BE2C (cell line): Measurements from ENCODE around the gene CNPY4.
"Not testable (repeated sequence)": the region's sequence is repeated elsewhere in the genome, so short reads cannot be mapped to it uniquely, and the experiment has no call there.

Source experiments
- DNase-seq: peaks from one replicate; pipeline ENCODE4 v3.0.0-alpha.2; 2020
- H3K27me3 ChIP-seq: fragments of 250-450 bp; sonication (Bioruptor Pico); 2 replicates; pipeline ENCODE4 v1.5.1; 2020; ENCODE audit warnings: mild to moderate bottlenecking
- H3K36me3 ChIP-seq: fragments of 250-450 bp; sonication (Bioruptor Pico); 2 replicates; pipeline ENCODE4 v1.5.1; 2020; ENCODE audit warnings: mild to moderate bottlenecking
- H3K4me1 ChIP-seq: fragments of 250-450 bp; sonication (Bioruptor Pico); 2 replicates; pipeline ENCODE4 v1.5.1; 2020
- H3K4me3 ChIP-seq: 2 replicates; pipeline ENCODE4 v1.5.1; 2011; ENCODE audit warnings: low read depth, low read length
- H3K9me3 ChIP-seq: fragments of 250-450 bp; sonication (Bioruptor Pico); 2 replicates; pipeline ENCODE4 v1.5.1; 2020
- TF ChIP-seq, protein P1 (sequence below): IDR thresholded peaks from 2 replicates; pipeline ENCODE4 v1.5.1; 2012; ENCODE audit warnings: mild to moderate bottlenecking, low read depth, low read length

Gene CNPY4

DNA sequence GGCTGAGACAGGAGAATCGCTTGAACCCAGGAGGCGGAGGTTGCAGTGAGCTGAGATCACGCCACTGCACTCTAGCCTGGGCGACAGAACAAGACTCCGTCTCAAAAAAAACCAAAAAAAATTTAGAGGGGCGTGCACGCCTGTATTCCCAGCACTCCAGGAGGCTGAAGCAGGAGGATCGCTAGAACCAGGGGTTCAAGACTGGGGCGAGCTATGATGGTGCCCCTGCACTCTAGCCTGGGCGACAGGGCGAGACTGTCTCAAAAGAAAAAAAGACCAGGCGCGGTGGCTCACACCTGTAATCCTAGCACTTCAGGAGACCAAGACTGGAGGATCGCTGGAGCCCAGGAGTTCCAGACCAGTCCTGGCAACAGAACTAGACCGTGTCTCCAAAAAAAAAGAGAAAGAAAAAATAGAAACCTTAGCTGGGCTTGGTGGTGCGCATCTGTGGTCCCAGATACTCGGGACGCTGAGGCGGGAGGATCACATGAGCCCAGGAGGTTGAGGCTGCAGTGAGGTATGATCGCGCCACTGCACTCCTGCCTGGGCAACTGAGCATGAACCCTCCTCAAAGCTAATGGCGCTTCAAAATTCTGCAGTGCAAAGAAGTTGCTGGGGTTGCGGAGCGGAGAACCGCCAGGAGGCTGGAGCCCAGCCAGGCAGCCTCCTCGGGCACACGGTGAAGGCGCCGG, 7.0 kb downstream of the CNPY4 start:
- Histone ChIP-seq H3K4me1 (no peaks in the 10 kb centered on the region), H3K4me3 (peak overlapping the region; percentile 93), H3K36me3 (no peaks in the 10 kb centered on the region), H3K27me3 (no peaks in the 10 kb centered on the region), H3K9me3 (no peaks in the 10 kb centered on the region)
- TF ChIP-seq, protein P1, sequence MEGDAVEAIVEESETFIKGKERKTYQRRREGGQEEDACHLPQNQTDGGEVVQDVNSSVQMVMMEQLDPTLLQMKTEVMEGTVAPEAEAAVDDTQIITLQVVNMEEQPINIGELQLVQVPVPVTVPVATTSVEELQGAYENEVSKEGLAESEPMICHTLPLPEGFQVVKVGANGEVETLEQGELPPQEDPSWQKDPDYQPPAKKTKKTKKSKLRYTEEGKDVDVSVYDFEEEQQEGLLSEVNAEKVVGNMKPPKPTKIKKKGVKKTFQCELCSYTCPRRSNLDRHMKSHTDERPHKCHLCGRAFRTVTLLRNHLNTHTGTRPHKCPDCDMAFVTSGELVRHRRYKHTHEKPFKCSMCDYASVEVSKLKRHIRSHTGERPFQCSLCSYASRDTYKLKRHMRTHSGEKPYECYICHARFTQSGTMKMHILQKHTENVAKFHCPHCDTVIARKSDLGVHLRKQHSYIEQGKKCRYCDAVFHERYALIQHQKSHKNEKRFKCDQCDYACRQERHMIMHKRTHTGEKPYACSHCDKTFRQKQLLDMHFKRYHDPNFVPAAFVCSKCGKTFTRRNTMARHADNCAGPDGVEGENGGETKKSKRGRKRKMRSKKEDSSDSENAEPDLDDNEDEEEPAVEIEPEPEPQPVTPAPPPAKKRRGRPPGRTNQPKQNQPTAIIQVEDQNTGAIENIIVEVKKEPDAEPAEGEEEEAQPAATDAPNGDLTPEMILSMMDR: peak; percentile 7; the same call in 1 of the 2 replicates
- no peak for DNase-seq

DNA sequence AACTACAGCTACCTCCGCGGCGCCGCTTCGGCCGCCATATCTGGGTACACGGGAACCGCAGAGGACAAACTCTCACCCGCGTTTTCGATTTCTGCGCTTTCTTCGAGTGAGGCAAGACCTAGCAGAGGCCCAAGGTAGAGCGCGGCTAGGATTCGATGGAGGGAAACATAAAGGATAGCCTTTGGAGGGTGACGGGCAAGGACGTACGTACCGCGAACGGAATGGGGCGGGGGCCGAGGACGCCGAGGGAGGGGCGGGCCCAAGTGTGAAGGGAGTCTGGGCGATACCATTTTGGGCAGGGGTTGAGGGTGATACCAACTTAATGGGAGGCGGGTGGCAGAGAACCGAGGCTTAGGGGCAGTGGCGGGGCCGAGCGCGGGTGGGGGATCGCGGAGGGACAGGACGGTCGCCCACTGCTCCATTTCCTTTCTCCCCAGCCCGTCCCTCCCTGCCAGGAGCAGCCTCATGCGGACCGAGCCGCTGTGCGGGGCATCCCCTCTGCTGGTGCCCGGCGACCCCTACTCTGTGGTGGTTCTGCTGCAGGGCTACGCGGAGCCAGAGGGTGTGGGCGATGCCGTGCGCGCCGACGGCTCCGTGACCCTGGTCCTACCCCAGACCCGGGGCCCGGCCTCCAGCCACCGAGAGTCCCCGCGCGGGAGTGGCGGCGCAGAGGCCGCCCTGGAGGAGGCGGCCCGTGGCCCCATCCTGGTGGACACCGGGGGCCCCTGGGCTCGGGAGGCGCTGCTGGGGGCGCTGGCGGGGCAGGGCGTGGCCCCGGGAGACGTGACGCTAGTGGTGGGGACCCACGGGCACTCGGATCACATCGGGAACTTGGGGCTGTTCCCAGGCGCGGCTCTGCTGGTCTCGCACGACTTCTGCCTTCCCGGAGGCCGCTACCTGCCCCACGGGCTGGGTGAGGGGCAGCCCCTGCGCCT, 7.8 kb downstream of the CNPY4 start, which contains the start of gene MBLAC1:
TSS of gene MBLAC1 (plus strand) at position 37 of the 935 bp plus-strand sequence. CDS start at position 466, 429 bp downstream.
- Histone ChIP-seq H3K36me3 (no peaks in the 10 kb centered on the region), H3K4me3 (peak within 1 kb of the TSS; percentile 93), H3K27me3 (no peaks in the 10 kb centered on the region), H3K4me1 (no peaks in the 10 kb centered on the region), H3K9me3 (no peaks in the 10 kb centered on the region)
- TF ChIP-seq, protein P1: 0 out of 2 replicates have a peak, but pooled peaks have one; percentile 0
- peak; percentile 88 for DNase-seq

DNA sequence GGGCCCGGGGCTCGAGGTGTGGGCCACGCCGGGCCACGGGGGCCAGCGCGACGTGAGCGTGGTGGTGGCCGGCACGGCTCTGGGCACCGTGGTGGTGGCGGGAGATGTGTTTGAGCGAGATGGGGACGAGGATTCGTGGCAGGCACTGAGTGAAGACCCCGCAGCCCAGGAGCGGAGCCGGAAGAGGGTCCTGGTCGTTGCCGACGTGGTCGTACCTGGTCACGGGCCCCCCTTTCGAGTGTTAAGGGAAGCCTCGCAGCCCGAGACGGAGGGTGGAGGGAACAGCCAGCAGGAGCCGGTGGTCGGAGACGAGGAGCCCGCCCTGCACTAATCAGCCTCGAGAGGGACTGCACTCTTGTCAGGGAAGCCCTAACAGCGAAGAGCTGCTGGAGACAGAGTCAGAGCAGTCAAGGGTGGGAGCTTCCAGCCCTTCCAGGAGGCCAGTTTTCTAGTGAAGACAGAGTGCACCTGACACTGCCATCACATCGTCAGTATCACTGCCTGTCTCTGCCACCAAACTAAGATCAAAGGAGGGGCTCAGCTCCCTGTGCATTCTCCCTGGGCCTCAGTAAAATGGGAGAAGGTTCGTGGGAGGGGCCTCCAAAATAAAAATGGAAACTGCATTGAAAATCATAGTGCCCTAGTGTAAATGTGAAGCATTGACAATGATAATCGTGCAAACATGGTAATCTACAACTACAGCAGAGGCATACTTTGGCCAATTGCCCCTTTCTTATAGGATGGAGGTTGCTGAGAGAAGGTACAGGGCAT, 8.6 kb downstream of the CNPY4 start:
- peak; percentile 40 for DNase-seq
- Histone ChIP-seq H3K9me3 (no peaks in the 10 kb centered on the region), H3K4me1 (peaks cover 3% of the 10 kb centered on the region), H3K27me3 (no peaks in the 10 kb centered on the region), H3K36me3 (no peaks in the 10 kb centered on the region), H3K4me3 (peak overlapping the region; percentile 93)
- TF ChIP-seq, protein P1: no peak

DNA sequence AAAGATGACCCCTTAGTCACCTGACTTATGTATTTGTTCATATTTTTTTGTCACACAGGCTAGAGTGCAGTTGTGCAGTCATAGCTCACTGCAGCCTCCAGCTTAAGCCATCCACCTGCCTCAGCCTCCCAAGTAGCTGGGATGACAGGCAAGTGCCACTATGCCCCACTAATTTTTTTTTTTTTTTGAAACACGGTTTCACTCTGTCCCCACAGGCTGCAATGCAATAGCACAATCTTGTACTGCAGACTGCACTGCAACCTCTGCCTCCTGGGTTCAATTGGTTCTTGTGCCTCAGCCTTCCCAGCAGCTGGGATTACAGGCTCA, 9.2 kb downstream of the CNPY4 start:
- Histone ChIP-seq H3K27me3 (no peaks in the 10 kb centered on the region), H3K9me3 (no peaks in the 10 kb centered on the region), H3K4me1 (peaks cover 3% of the 10 kb centered on the region), H3K36me3 (no peaks in the 10 kb centered on the region), H3K4me3 (no peak overlapping the region)
- DNase-seq: no peak
- TF ChIP-seq, protein P1: no peak

DNA sequence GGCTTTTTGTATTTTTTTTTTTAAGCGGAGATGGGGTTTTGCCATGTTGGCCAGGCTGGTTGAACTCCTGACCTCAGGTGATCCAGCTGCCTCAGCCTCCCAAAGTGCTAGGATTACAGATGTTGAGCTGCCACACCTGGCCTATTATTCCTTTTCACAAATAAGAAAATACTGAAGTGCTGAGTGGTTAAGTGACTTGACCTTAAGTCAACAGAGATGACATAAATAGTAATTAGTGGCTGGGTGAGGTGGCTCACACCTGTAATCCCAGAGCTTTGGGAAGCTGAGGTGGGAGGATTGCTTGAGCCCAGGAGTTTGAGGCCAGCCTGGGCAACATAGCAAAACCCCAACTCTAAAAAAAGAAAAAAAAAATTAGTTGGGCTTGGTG, 10.8 kb downstream of the CNPY4 start:
- H3K9me3 ChIP-seq, DNase-seq, H3K4me1 ChIP-seq, H3K4me3 ChIP-seq, H3K36me3 ChIP-seq, H3K27me3 ChIP-seq: not testable (repeated sequence)

DNA sequence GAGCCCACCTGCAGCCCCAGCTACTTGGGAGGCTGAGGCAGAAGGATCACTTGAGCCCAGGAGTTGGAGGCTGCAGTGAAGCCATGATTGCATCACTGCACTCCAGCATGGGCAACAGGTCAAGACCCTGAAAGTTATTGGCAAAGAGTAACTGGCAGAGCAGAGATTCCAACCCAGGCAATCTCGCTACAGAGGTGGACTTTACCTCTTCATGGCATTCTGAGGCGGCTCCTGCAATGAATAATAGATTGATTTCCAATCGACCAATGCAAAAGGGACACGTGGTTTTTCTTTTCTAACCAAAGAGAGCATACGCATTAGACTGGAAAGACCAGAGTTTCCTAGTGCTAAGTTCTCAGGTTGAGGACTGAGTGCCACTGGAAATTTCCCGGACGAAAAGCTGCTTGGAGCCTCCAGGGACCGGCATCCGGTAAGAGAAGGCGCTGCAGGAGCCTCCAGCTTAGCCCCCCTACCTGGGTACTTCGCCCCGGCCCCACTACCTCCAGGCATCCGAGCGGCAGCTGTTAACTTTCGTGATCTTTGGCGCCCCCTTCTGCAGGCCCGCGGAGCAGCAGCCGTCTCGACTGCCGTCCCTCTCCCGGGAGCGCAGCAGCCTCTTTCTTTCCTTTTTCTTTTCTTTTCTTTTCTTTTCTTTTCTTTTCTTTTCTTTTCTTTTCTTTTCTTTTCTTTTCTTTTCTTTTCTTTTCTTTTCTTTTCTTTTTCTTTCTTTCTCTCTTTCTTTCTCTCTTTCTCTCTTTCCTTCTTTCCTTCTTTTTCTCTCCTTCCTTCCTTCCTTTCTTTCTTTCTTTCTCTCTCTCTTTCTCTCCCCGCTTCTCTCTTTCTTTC, 11.4 kb downstream of the CNPY4 start:
- TF ChIP-seq, protein P1: peak; percentile 69
- H3K4me3 ChIP-seq: no peak overlapping the region; the same call in 1 of the 2 replicates
- peaks cover under 1% of the 10 kb centered on the region; the same call in 1 of the 2 replicates for H3K27me3 ChIP-seq
- peak; percentile 86 for DNase-seq
- H3K36me3 ChIP-seq: no peaks in the 10 kb centered on the region
- H3K4me1 ChIP-seq: peaks cover 3% of the 10 kb centered on the region
- no peaks in the 10 kb centered on the region for H3K9me3 ChIP-seq
